Stomach smooth muscle (tissue), 2 donors: ENCODE data around the gene ADH4.

ENCODE experiments used
- H3K27ac ChIP-seq: one replicate; pipeline ENCODE4 v1.7.0; 2013; ENCODE audit warnings: mild to moderate bottlenecking, low read length, inconsistent platforms
- H3K27me3 ChIP-seq, 2 donors: one replicate each; pipeline ENCODE4 v1.7.0; 2013; ENCODE audit warnings: low read length in 2 of 2; ENCODE audit not compliant: insufficient read depth in 2 of 2, control insufficient read depth in 1 of 2
- H3K36me3 ChIP-seq, 2 donors: one replicate each; pipeline ENCODE4 v1.7.0; 2013; ENCODE audit warnings: low read length in 2 of 2; ENCODE audit not compliant: control insufficient read depth in 2 of 2, insufficient read depth in 2 of 2
- H3K4me1 ChIP-seq: one replicate; pipeline ENCODE4 v1.7.0; 2013; ENCODE audit warnings: low read length; ENCODE audit not compliant: control insufficient read depth, insufficient read depth
- H3K4me3 ChIP-seq, 2 donors: one replicate each; pipeline ENCODE4 v1.7.0; 2013; ENCODE audit warnings: low read length in 2 of 2
- H3K9ac ChIP-seq, 2 donors: one replicate each; pipeline ENCODE4 v1.7.0; 2013; ENCODE audit warnings: low read length in 2 of 2, mild to moderate bottlenecking in 1 of 2
- H3K9me3 ChIP-seq, 2 donors: one replicate each; pipeline ENCODE4 v1.7.0; 2013; ENCODE audit warnings: low read length in 2 of 2; ENCODE audit not compliant: control insufficient read depth in 2 of 2
- donor health status: healthy.
- donor health status: Pancreatic carcinoma.

Gene ADH4

DNA sequence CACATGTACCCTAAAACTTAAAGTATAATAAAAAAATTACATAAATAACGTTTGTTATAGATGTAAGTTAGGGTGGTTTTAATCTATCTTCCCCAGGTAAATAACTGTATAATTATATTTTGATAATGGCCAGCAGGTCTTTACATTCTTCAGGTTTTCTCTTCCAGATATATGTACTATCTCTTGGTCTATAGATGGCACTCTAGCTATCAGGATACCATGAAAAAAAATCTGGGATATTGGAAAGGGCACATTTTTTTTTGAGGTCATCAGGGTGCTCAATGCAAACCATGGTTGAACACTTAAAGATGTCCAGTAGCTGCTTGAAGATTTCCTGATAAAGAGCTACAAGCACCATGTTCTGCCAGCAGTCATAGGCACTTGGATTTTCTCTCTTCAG is 15.6 kb upstream of the ADH4 start:
- Histone ChIP-seq H3K9ac (no peak overlapping the region), H3K27me3 (no peaks in the 10 kb centered on the region), H3K36me3 (no peaks in the 10 kb centered on the region), H3K9me3 (no peaks in the 10 kb centered on the region), H3K27ac (no peak overlapping the region), H3K4me3 (no peak overlapping the region), H3K4me1 (no peaks in the 10 kb centered on the region)

- no peak overlapping the region for H3K9ac ChIP-seq
- H3K9me3 ChIP-seq, result no peaks in the 10 kb centered on the region
- no peak overlapping the region for H3K4me3 ChIP-seq
- no peaks in the 10 kb centered on the region for H3K36me3 ChIP-seq
- no peaks in the 10 kb centered on the region for H3K4me1 ChIP-seq
- no peak overlapping the region for H3K27ac ChIP-seq
- no peaks in the 10 kb centered on the region for H3K27me3 ChIP-seq
Measured at GRCh38 chr4:99157478-99157935, 13.4 kb upstream of the ADH4 start.

GRCh38 chr4:99156992-99157391 is 12.9 kb upstream of the ADH4 start:
- no peak overlapping the region for H3K9ac ChIP-seq
- no peaks in the 10 kb centered on the region for H3K36me3 ChIP-seq
- no peaks in the 10 kb centered on the region for H3K27me3 ChIP-seq
- H3K9me3 ChIP-seq, result no peaks in the 10 kb centered on the region
- H3K4me3 ChIP-seq, result no peak overlapping the region
- no peaks in the 10 kb centered on the region for H3K4me1 ChIP-seq
- no peak overlapping the region for H3K27ac ChIP-seq

DNA sequence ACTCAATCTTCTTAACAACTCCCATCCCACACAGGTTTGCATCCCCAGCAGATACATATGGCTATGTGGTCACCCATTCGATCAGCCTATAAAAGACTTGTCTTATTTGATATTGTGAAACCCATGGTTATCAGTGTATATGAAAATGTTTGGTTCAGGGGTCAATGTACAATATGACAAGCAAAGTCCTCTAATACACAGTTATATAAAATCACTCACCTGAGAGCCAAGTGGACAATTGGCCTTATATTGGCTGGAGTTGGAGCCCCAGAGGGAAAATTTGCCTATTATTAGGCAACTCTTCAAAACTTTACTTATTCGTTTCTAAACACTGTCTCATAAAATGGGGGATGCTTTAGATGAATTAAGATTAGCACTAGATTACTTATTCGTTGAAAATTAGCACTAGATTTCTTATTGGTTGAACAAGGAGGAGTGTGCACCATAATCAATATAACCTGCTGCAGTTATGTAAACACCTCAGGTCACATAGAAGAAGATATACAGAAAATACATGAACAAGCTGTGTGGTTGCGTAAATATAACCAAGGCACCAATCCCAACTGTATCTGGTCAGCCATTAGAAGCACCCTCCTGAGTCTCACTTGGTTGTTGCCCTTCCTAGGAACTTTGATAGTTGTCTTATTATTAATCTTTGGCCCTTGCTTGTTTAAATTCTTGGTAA is 10.7 kb upstream of the ADH4 start:
- Histone ChIP-seq H3K27me3 (no peaks in the 10 kb centered on the region), H3K36me3 (no peaks in the 10 kb centered on the region), H3K9me3 (no peaks in the 10 kb centered on the region), H3K27ac (no peak overlapping the region), H3K9ac (no peak overlapping the region), H3K4me3 (no peak overlapping the region), H3K4me1 (no peaks in the 10 kb centered on the region)

- no peaks in the 10 kb centered on the region for H3K9me3 ChIP-seq
- no peaks in the 10 kb centered on the region for H3K4me1 ChIP-seq
- no peaks in the 10 kb centered on the region for H3K27me3 ChIP-seq
- H3K36me3 ChIP-seq, result no peaks in the 10 kb centered on the region
- no peak overlapping the region for H3K27ac ChIP-seq
- H3K9ac ChIP-seq, result no peak overlapping the region
- H3K4me3 ChIP-seq, result no peak overlapping the region
Measured at GRCh38 chr4:99151995-99152394, 7.9 kb upstream of the ADH4 start.

- Histone ChIP-seq H3K36me3 (no peaks in the 10 kb centered on the region), H3K4me3 (no peak overlapping the region), H3K9ac (no peak overlapping the region), H3K4me1 (no peaks in the 10 kb centered on the region), H3K9me3 (no peaks in the 10 kb centered on the region), H3K27ac (no peak overlapping the region), H3K27me3 (no peaks in the 10 kb centered on the region)
Measured at GRCh38 chr4:99151452-99151851, 7.4 kb upstream of the ADH4 start.

DNA sequence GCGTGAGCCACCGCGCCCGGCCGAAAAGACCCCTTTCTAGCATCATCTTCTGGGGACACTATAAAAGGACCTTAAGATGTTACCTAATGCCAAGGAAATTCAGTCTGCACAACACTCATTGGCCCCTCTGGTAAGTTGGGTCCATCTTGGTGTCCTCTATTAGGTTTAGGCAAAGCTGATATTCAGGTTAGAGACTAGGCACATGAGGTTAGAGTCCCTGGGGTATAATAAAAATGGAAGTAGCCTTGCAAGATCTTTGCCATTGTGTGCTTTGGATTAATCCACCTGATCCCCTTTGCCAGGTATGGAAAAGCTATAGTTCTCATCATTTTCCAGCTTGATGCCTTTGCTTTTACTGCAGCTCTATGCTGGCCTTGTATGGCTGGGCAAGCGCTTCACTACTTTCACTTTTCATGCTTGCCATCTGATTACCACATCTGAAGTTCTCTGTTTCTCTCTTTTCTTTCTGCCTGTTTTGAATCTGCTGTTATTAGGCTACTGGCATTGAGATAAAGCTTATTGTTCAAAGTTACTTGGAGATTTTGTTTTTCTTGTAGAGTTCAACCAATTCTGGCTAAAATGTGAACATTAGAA is 5.4 kb upstream of the ADH4 start:
- H3K36me3 ChIP-seq, result no peaks in the 10 kb centered on the region
- no peaks in the 10 kb centered on the region for H3K9me3 ChIP-seq
- H3K4me1 ChIP-seq, result no peaks in the 10 kb centered on the region
- H3K9ac ChIP-seq, result no peak overlapping the region
- no peaks in the 10 kb centered on the region for H3K27me3 ChIP-seq
- no peak overlapping the region for H3K4me3 ChIP-seq
- H3K27ac ChIP-seq, result no peak overlapping the region

- no peak overlapping the region for H3K9ac ChIP-seq
- no peaks in the 10 kb centered on the region for H3K4me1 ChIP-seq
- H3K9me3 ChIP-seq, result no peaks in the 10 kb centered on the region
- H3K27me3 ChIP-seq, result no peaks in the 10 kb centered on the region
- H3K4me3 ChIP-seq, result no peak overlapping the region
- H3K27ac ChIP-seq, result no peak overlapping the region
- H3K36me3 ChIP-seq, result no peaks in the 10 kb centered on the region
Measured at GRCh38 chr4:99148550-99148949, 4.5 kb upstream of the ADH4 start.

GRCh38 chr4:99144587-99144986 is 490 bp upstream of the ADH4 start:
- Histone ChIP-seq H3K9me3 (no peaks in the 10 kb centered on the region), H3K27ac (no peak overlapping the region), H3K4me3 (no peak overlapping the region)

GRCh38 chr4:99136329-99136728 is 7.8 kb downstream of the ADH4 start:
- Histone ChIP-seq H3K36me3 (no peaks in the 10 kb centered on the region), H3K4me1 (no peaks in the 10 kb centered on the region), H3K4me3 (no peak overlapping the region), H3K9ac (no peak overlapping the region), H3K27ac (no peak overlapping the region), H3K27me3 (no peaks in the 10 kb centered on the region), H3K9me3 (no peaks in the 10 kb centered on the region)

More at GRCh38 chr4:99144587-99144986, 490 bp upstream of the ADH4 start:
- H3K27me3 ChIP-seq, result no peaks in the 10 kb centered on the region
- H3K9ac ChIP-seq, result no peak overlapping the region
- H3K4me1 ChIP-seq, result no peaks in the 10 kb centered on the region
- H3K36me3 ChIP-seq, result no peaks in the 10 kb centered on the region

DNA sequence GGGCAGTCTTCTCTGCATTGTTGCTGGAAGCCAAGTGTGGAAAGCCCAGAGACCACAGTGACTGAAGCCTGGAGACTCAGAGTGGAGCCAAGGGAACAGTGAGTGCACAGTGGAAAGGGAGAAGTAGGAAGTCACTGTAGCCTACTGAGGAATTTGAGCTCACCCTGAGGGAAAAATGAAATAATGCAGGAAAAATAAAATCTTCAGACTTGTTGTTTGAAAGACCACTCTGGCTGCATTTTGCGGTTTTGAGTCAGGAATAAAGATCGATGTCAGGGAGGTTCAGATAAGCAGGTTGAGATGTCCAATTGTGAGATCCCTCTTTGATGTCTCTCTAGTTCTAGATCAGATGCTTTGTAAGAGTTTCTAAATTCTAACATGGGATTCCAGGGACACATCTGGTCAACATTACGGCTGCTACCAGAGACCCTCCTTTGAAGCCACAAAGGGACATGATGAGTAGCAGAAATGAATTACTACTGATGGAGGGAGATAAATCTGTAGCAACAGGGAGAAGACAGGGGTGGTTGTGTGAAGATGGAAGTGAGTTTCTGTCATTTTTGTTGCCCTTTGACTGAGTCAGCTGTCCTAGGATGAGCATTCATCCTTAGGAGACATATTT is 8.4 kb downstream of the ADH4 start:
- no peaks in the 10 kb centered on the region for H3K27me3 ChIP-seq
- H3K4me1 ChIP-seq, result no peaks in the 10 kb centered on the region
- no peaks in the 10 kb centered on the region for H3K9me3 ChIP-seq
- H3K27ac ChIP-seq, result no peak overlapping the region
- H3K9ac ChIP-seq, result no peak overlapping the region
- no peaks in the 10 kb centered on the region for H3K36me3 ChIP-seq
- H3K4me3 ChIP-seq, result no peak overlapping the region
